Activated gamma-delta T cell treated with Interleukin-2 at 50 U/mL for 16 hours (primary cell): ENCODE results near the gene MT3.
"Not testable (repeated sequence)": the region's sequence is repeated elsewhere in the genome, so short reads cannot be mapped to it uniquely, and the experiment has no call there.

ENCODE experiments used
- DNase-seq: peaks from one replicate; pipeline ENCODE4 v3.0.0-alpha.2; 2020

MT3 gene

GRCh38 chr16:56610017-56610608, 20.8 kb downstream of the MT3 start:
- DNase-seq: peak; percentile 39

GRCh38 chr16:56610609-56611111, 21.3 kb downstream of the MT3 start:
- no peak for DNase-seq

GRCh38 chr16:56611281-56611833, 22.0 kb downstream of the MT3 start:
- no peak for DNase-seq

- DNase-seq: no peak
These were observed 24.4 kb downstream of the MT3 start for GRCh38 chr16:56613706-56614105.

- DNase-seq: no peak
These were observed 25.2 kb downstream of the MT3 start for GRCh38 chr16:56614549-56614991.

GRCh38 chr16:56615353-56615752, 26.0 kb downstream of the MT3 start:
- no peak for DNase-seq

- no peak for DNase-seq
These were observed 27.4 kb downstream of the MT3 start for GRCh38 chr16:56616608-56617211.

- DNase-seq: peak; percentile 36
These were observed 28.1 kb downstream of the MT3 start for GRCh38 chr16:56617212-56618085.

- no peak for DNase-seq
These were observed 28.8 kb downstream of the MT3 start for GRCh38 chr16:56618138-56618537.

- DNase-seq: no peak
These were observed 31.1 kb downstream of the MT3 start for GRCh38 chr16:56620339-56620897.

- not testable (repeated sequence) for DNase-seq
These were observed 32.5 kb downstream of the MT3 start for GRCh38 chr16:56621665-56622445.

- not testable (repeated sequence) for DNase-seq
These were observed 33.9 kb downstream of the MT3 start for GRCh38 chr16:56623184-56623583.

GRCh38 chr16:56623637-56624036, 34.3 kb downstream of the MT3 start:
- DNase-seq: no peak

- no peak for DNase-seq
These were observed 36.0 kb downstream of the MT3 start, which contains the start of gene MT1E for GRCh38 chr16:56625140-56625942. Gene MT1E, plus strand, starts transcription at chr16:56625781. Its CDS starts 71 bp downstream, at chr16:56625852.

GRCh38 chr16:56625943-56626654, 36.8 kb downstream of the MT3 start:
- no peak for DNase-seq

- DNase-seq: no peak
These were observed 37.4 kb downstream of the MT3 start for GRCh38 chr16:56626685-56627084.

- no peak for DNase-seq
These were observed 39.4 kb downstream of the MT3 start for GRCh38 chr16:56628486-56629350.

- DNase-seq: no peak
These were observed 40.2 kb downstream of the MT3 start for GRCh38 chr16:56629531-56629930.

- DNase-seq: no peak
These were observed 40.8 kb downstream of the MT3 start for GRCh38 chr16:56630134-56630533.
